ENCODE measurements around the gene TMEM119.
"Not testable (repeated sequence)": the region's sequence is repeated elsewhere in the genome, so short reads cannot be mapped to it uniquely, and the experiment has no call there.

Gene TMEM119

DNA sequence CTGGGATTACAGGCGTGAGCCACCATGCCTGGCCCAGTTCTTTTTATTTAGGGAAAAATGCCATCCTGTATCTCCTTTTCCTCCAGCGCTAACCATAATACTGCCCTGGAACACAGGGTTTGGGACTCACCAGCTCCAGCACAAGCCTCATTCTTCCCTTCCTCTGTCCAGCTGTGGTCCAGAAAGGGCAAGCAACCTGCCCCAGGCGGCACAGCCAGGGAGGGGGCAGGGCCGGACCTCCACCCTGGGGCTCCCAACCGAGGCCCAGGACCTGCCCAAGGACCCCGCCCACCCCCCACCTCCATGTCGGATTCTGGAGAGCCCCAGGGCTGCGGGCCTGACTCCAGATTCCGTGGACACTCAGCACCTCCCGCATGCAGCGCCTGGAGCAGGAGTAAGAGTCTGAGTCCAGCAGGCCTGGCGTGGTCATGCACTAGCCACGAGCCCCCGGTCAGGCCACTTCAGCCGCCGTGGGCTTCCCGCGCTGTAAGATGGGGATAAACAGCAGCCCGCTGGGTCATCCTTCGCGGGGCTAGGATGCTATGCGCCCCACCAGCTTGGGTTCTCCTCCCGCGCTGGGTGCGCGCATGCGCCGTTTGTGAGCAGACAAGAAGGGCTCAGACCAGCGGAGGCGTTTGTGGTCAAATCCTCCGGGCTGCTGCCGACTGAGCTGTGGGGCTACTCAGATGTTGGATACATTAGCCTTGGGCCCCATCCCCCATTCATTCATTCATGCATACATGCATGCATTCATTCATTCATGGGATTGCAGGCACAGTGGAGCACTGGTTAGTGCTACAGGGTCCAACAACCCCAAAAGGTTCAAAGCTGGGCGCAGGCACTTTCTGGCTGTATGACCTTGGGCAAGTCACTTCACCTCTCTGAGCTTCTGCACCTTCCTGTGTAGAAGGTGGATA, 16.3 kb downstream of the TMEM119 start:
- no peak for DNase-seq

GRCh38 chr12:108580531-108580930, 17.4 kb downstream of the TMEM119 start:
- DNase-seq: no peak

DNA sequence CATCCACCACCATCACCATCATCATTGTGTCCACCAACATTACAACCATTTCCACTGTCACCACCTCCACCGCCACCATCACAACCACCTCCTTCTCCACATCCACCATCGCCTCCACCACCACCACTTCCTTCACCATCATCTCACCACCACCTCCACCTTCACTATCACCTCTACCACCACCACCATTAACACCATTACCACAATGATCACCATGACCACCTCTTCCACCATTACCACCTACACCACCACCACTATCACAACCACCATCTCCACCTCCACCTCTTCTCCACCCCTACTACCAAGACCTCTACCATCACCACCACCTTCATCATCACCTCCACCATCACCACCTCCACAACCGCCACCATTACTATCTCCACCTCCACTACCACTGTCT, 19.1 kb downstream of the TMEM119 start:
- DNase-seq: no peak

GRCh38 chr12:108578264-108578663, 19.6 kb downstream of the TMEM119 start:
- DNase-seq: no peak

GRCh38 chr12:108577458-108577857, 20.4 kb downstream of the TMEM119 start:
- no peak for DNase-seq

GRCh38 chr12:108576660-108577234, 21.1 kb downstream of the TMEM119 start:
- no peak for DNase-seq

DNA sequence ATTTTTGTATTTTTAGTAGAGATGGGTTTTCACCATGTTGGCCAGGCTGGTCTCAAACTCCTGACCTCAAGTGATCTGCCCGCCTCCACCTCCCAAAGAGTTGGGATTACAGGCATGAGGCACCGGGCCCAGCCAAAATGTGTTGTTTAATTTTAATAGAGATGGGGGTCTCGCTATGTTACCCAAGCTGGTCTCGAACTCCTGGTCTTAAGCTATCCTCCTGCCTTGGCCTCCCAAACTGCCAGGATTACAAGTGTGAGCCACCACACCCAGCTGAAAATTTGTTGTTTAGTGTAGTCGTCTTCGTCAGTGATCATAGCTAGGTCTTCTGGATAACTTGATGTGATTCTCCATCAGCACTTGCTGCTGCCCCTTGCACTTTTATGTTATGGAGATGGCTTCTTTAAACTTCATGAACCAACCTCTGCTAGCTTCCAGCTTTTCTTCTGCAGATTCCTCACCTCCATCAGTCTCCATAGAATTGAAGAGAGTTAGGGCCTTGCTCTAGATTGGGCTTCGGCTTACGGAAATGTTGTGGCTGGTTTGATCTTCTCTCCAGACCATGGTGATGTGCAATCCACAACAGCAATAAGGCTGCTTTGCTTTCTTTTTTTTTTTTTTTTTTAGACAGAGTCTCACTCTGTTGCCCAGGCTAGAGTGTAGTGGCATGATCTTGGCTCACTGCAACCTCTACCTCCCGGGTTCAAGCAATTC, 22.5 kb downstream of the TMEM119 start:
- DNase-seq: no peak

GRCh38 chr12:108574276-108574675, 23.6 kb downstream of the TMEM119 start:
- DNase-seq: not testable (repeated sequence)

DNA sequence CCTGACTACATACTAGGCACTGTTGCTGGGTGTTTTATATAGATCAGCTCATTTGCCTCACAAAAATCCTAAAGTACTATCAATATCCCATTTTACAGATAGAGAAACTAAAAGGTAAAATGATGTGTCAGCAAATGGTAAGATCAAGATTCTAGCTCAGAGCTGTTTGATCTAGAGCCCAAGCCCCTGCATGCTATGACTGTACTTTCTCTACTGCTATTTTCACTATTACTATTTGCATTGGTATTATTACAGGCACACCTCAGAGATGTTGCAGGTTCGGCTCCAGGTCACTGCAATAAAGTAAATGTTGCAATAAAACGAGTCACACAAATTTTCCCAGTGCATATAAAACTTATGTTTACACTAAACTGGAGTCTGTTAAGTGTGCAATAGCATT, 24.6 kb downstream of the TMEM119 start:
- peak; percentile 51 for DNase-seq

GRCh38 chr12:108572166-108572790, 25.6 kb downstream of the TMEM119 start:
- no peak for DNase-seq

GRCh38 chr12:108571609-108572165, 26.2 kb downstream of the TMEM119 start:
- no peak for DNase-seq

GRCh38 chr12:108570743-108571608, 26.9 kb downstream of the TMEM119 start:
- DNase-seq: no peak

DNA sequence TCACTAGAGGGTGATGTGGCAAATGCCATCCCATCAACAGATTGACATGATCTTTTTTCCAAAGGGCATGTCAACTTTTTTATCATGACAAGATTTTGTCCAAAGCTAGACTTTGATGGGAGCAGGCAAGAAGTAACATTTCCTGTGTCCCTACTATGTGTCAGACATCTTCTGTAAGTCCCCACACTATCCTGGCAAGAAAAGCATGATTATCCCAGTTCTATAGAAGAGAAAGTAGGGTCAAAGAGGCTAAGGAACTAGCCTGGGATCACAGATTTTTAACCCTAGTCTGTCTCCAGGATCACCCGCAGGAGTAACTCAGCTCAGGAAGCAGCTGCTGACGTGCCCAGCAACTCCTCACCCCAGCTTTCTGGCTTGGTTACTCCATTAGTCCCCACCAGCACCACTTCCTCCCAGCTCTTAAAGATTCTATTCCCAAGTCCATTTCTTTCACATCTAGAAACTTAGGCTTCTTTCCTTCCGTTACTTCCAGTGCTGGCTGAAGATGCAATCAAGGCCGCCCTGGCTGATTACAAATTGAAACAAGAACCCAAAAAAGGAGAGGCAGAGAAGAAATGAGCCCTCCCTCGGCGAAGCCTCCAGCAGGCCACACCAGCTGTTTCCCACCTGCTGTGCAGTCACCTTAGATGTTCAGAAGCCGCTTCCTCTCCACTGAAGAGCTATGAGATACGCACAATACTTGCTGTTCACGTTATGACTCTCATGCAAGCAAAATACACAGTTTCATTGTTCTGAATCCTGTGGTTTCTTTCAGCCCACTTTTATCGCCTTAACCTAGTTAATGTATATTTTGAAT, 29.3 kb downstream of the TMEM119 start:
- DNase-seq: peak; percentile 79

- DNase-seq: no peak
Observed at GRCh38 chr12:108567406-108568337, 30.2 kb downstream of the TMEM119 start.

DNA sequence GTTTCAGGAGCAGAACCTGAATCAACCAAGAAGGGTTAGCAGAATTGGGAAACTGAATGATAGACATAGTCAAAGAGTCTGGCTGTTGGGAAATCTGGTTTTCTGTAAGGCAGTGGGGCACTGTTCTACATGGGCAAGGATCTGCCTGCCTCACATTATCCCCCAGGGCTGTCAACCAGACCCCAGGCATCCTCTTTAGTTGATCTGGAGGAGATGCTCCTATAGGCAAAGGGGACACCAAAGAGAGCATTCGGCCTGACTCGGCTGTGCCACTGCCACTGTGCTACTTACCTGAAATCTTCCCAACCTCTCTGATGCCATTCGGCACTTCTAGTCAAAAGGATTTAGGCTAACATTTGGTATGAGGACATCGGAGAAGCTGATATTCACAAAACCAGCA, 31.4 kb downstream of the TMEM119 start:
- no peak for DNase-seq

GRCh38 chr12:108565976-108566375, 31.9 kb downstream of the TMEM119 start:
- peak; percentile 74 for DNase-seq

DNA sequence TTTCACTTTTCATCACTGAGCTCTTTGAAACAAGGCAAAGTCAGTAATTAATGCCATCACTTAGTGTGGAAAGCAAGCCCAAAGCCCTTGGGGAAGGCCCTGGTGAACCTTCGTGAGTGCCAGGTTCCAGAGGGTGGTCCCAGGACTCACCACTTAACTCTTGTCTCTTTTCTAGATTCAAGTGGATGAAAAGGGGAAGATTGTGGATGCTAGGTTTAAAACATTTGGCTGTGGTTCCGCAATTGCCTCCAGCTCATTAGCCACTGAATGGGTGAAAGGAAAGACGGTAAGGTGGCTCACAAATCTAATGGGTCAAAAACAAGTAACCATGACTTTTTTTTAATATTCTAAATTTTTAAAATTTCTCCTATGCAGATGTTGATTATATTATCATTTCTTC, 32.7 kb downstream of the TMEM119 start:
- no peak for DNase-seq

- DNase-seq: no peak
Observed at GRCh38 chr12:108564724-108565123, 33.2 kb downstream of the TMEM119 start.

GRCh38 chr12:108563804-108564151, 34.1 kb downstream of the TMEM119 start:
- no peak for DNase-seq

Measured in activated CD4-positive, alpha-beta T cell treated with anti-CD3 and anti-CD28 coated beads for 48 hours (primary cell).